C4-2B (cell line): ENCODE data around the gene INTS6.

Experiments
- H3K27ac ChIP-seq: fragments of 450-650 bp; 2 replicates; pipeline ENCODE4 v1.5.1; 2017
- CTCF ChIP-seq: fragments of 450-650 bp; conservative IDR thresholded peaks from 2 replicates; pipeline ENCODE4 v1.5.1; 2017; ENCODE audit warnings: mild to moderate bottlenecking
- ZFX ChIP-seq: fragments of 450-650 bp; IDR thresholded peaks from 2 replicates; pipeline ENCODE4 v1.6.1; 2017

The INTS6 gene

GRCh38 chr13:51412431-51412830 is 40.4 kb downstream of the INTS6 start:
- no peak overlapping the region; the same call in 1 of the 2 replicates for H3K27ac ChIP-seq
- TF ChIP-seq ZFX (no peak), CTCF (no peak)

- TF ChIP-seq ZFX (no peak), CTCF (no peak)
- no peak overlapping the region for H3K27ac ChIP-seq
Observed at GRCh38 chr13:51405176-51405575, 47.7 kb downstream of the INTS6 start.

- no peak overlapping the region for H3K27ac ChIP-seq
- TF ChIP-seq CTCF: no peak
- no peak for TF ChIP-seq ZFX
Observed at GRCh38 chr13:51397262-51397941, 55.4 kb downstream of the INTS6 start.

- TF ChIP-seq ZFX: no peak
- no peak for TF ChIP-seq CTCF
Observed at GRCh38 chr13:51396352-51396751, 56.5 kb downstream of the INTS6 start.

GRCh38 chr13:51394724-51395123 is 58.1 kb downstream of the INTS6 start:
- no peak overlapping the region for H3K27ac ChIP-seq
- TF ChIP-seq ZFX: no peak
- TF ChIP-seq CTCF: no peak

More at GRCh38 chr13:51396352-51396751, 56.5 kb downstream of the INTS6 start:
- H3K27ac ChIP-seq: no peak overlapping the region

- TF ChIP-seq CTCF (no peak), ZFX (no peak)
- no peak overlapping the region for H3K27ac ChIP-seq
Observed at GRCh38 chr13:51385114-51385513, 67.7 kb downstream of the INTS6 start.

- H3K27ac ChIP-seq: no peak overlapping the region
- no peak for TF ChIP-seq CTCF
Observed at GRCh38 chr13:51380269-51380668, 72.6 kb downstream of the INTS6 start.
